Erythroblast (primary cell): ENCODE results near the gene CDC42BPB.

Source experiments
- GATA1 ChIP-seq: IDR thresholded peaks from 2 replicates; pipeline ENCODE4 v1.6.1; 2011; ENCODE audit warnings: low read depth, mild to moderate bottlenecking, control low read depth, low read length, moderate library complexity
- POLR2A ChIP-seq: IDR thresholded peaks from 2 replicates; pipeline ENCODE4 v1.6.1; 2011; ENCODE audit warnings: mild to moderate bottlenecking, low read length

DNA sequence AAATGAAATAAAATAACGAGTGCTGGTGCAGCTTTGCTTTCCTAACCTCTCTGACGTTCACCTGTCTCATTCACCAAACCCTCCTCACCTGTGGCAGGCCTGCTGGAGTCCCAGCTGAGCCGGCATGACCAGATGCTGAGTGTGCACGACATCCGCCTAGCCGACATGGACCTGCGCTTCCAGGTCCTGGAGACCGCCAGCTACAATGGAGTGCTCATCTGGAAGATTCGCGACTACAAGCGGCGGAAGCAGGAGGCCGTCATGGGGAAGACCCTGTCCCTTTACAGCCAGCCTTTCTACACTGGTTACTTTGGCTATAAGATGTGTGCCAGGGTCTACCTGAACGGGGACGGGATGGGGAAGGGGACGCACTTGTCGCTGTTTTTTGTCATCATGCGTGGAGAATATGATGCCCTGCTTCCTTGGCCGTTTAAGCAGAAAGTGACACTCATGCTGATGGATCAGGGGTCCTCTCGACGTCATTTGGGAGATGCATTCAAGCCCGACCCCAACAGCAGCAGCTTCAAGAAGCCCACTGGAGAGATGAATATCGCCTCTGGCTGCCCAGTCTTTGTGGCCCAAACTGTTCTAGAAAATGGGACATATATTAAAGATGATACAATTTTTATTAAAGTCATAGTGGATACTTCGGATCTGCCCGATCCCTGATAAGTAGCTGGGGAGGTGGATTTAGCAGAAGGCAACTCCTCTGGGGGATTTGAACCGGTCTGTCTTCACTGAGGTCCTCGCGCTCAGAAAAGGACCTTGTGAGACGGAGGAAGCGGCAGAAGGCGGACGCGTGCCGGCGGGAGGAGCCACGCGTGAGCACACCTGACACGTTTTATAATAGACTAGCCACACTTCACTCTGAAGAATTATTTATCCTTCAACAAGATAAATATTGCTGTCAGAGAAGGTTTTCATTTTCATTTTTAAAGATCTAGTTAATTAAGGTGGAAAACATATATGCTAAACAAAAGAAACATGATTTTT, 151.9 kb downstream of the CDC42BPB start:
- TF ChIP-seq POLR2A (no peak), GATA1 (no peak)
